ENCODE measurements around the gene OR51V1. TPM values are rescaled to one million over a fixed set of nuclear protein-coding genes. Genes with fewer than 3 reads are reported as not detected.
"Not testable (repeated sequence)": the region's sequence is repeated elsewhere in the genome, so short reads cannot be mapped to it uniquely, and the experiment has no call there.

OR51V1 gene
- total RNA-seq, 2 experiments from 2014 or later, result not detected

- POLR2A ChIA-PET, result no interaction called here
- no peaks in the 10 kb centered on the region for H3K4me1 Mint-ChIP-seq
Measured at GRCh38 chr11:5196731-5197130, 3.8 kb downstream of the OR51V1 start.

GRCh38 chr11:5196067-5196466 lies 4.4 kb downstream of the OR51V1 start:
- H3K4me1 Mint-ChIP-seq, result no peaks in the 10 kb centered on the region
- H3K27ac Mint-ChIP-seq, result no peak overlapping the region
- peaks cover 4% of the 10 kb centered on the region for H3K27me3 Mint-ChIP-seq
- POLR2A ChIA-PET, result no interaction called here
- intact Hi-C loops (cut with DNase I, micrococcal nuclease), result no loop called here
- H3K36me3 Mint-ChIP-seq (ENCODE audit: low read depth), result no peaks in the 10 kb centered on the region
- CTCF ChIA-PET, result no interaction called here
- peaks cover 2% of the 10 kb centered on the region for H3K9me3 Mint-ChIP-seq (ENCODE audit: low read depth)
- ATAC-seq (no peak), DNase-seq (no peak)
- no peak overlapping the region for H3K4me3 Mint-ChIP-seq

More at GRCh38 chr11:5196731-5197130, 3.8 kb downstream of the OR51V1 start:
- H3K27me3 Mint-ChIP-seq, result peaks cover 4% of the 10 kb centered on the region
- no peaks in the 10 kb centered on the region for H3K36me3 Mint-ChIP-seq (ENCODE audit: low read depth)
- H3K4me3 Mint-ChIP-seq, result no peak overlapping the region
- DNase-seq (no peak), ATAC-seq (no peak)
- intact Hi-C loops (cut with DNase I, micrococcal nuclease), result no loop called here
- CTCF ChIA-PET, result interaction anchor here (0.6 kb wide), 1 partner anchor 689 kb away, joined by 3 read pairs; no protein-coding TSS in a partner anchor
- peaks cover 2% of the 10 kb centered on the region for H3K9me3 Mint-ChIP-seq (ENCODE audit: low read depth)
- no peak overlapping the region for H3K27ac Mint-ChIP-seq

- CTCF ChIA-PET, result no interaction called here
- Mint-ChIP-seq H3K9me3 (ENCODE audit: low read depth) (peaks cover 9% of the 10 kb centered on the region), H3K4me3 (no peak overlapping the region), H3K4me1 (no peaks in the 10 kb centered on the region), H3K36me3 (ENCODE audit: low read depth) (no peaks in the 10 kb centered on the region), H3K27me3 (no peaks in the 10 kb centered on the region), H3K27ac (no peak overlapping the region)
- intact Hi-C loops (cut with DNase I, micrococcal nuclease), result no loop called here
- POLR2A ChIA-PET, result no interaction called here
- DNase-seq (no peak), ATAC-seq (no peak)
Measured at GRCh38 chr11:5192738-5193137, 7.7 kb downstream of the OR51V1 start.

- H3K9me3 Mint-ChIP-seq (ENCODE audit: low read depth), result peaks cover 9% of the 10 kb centered on the region
- ChIA-PET POLR2A (no interaction called here), CTCF (no interaction called here)
- H3K27ac Mint-ChIP-seq, result no peak overlapping the region
- DNase-seq, result no peak
- intact Hi-C loops (cut with DNase I, micrococcal nuclease), result no loop called here
- no peak for ATAC-seq
- no peaks in the 10 kb centered on the region for H3K4me1 Mint-ChIP-seq
- no peaks in the 10 kb centered on the region for H3K27me3 Mint-ChIP-seq
- no peak overlapping the region for H3K4me3 Mint-ChIP-seq
- H3K36me3 Mint-ChIP-seq (ENCODE audit: low read depth), result no peaks in the 10 kb centered on the region
Measured at GRCh38 chr11:5188201-5188600, 12.3 kb downstream of the OR51V1 start.

- intact Hi-C loops (cut with DNase I, micrococcal nuclease), result no loop called here
- Mint-ChIP-seq H3K4me3 (no peak overlapping the region), H3K9me3 (ENCODE audit: low read depth) (no peaks in the 10 kb centered on the region), H3K4me1 (no peaks in the 10 kb centered on the region), H3K36me3 (ENCODE audit: low read depth) (no peaks in the 10 kb centered on the region), H3K27ac (no peak overlapping the region), H3K27me3 (no peaks in the 10 kb centered on the region)
- DNase-seq (no peak), ATAC-seq (no peak)
- ChIA-PET POLR2A (no interaction called here), CTCF (no interaction called here)
Measured at GRCh38 chr11:5178046-5178837, 22.2 kb downstream of the OR51V1 start.

- DNase-seq (no peak), ATAC-seq (no peak)
- Mint-ChIP-seq H3K9me3 (ENCODE audit: low read depth) (no peaks in the 10 kb centered on the region), H3K4me1 (no peaks in the 10 kb centered on the region), H3K27me3 (no peaks in the 10 kb centered on the region), H3K27ac (no peak overlapping the region), H3K36me3 (ENCODE audit: low read depth) (no peaks in the 10 kb centered on the region), H3K4me3 (no peak overlapping the region)
- POLR2A ChIA-PET, result no interaction called here
- CTCF ChIA-PET, result no interaction called here
- intact Hi-C loops (cut with DNase I, micrococcal nuclease), result no loop called here
Measured at GRCh38 chr11:5174934-5175333, 25.5 kb downstream of the OR51V1 start.

- intact Hi-C loops (cut with DNase I, micrococcal nuclease), result no loop called here
- ChIA-PET CTCF (interaction anchor here (0.6 kb wide), 1 partner anchor 330 kb away, joined by 3 read pairs; no protein-coding TSS in a partner anchor), POLR2A (no interaction called here)
- no peaks in the 10 kb centered on the region for H3K36me3 Mint-ChIP-seq (ENCODE audit: low read depth)
- no peaks in the 10 kb centered on the region for H3K9me3 Mint-ChIP-seq (ENCODE audit: low read depth)
- no peak overlapping the region for H3K27ac Mint-ChIP-seq
- no peaks in the 10 kb centered on the region for H3K4me1 Mint-ChIP-seq
- no peak for DNase-seq
- no peak overlapping the region for H3K4me3 Mint-ChIP-seq
- no peak for ATAC-seq
- H3K27me3 Mint-ChIP-seq, result no peaks in the 10 kb centered on the region
Measured at GRCh38 chr11:5171856-5172255, 28.6 kb downstream of the OR51V1 start.

- POLR2A ChIA-PET, H3K27ac Mint-ChIP-seq: not testable (repeated sequence)
Measured at GRCh38 chr11:5165898-5166297, 34.6 kb downstream of the OR51V1 start.

GRCh38 chr11:5164807-5165206 lies 35.7 kb downstream of the OR51V1 start:
- CTCF ChIA-PET; H3K27me3 Mint-ChIP-seq; DNase-seq; H3K4me3 Mint-ChIP-seq; intact Hi-C loops (cut with DNase I, micrococcal nuclease); ATAC-seq; POLR2A ChIA-PET; H3K4me1 Mint-ChIP-seq; H3K9me3 Mint-ChIP-seq (ENCODE audit: low read depth); H3K36me3 Mint-ChIP-seq (ENCODE audit: low read depth); H3K27ac Mint-ChIP-seq: not testable (repeated sequence)

More at GRCh38 chr11:5165898-5166297, 34.6 kb downstream of the OR51V1 start:
- H3K4me1 Mint-ChIP-seq; intact Hi-C loops (cut with DNase I, micrococcal nuclease); H3K9me3 Mint-ChIP-seq (ENCODE audit: low read depth); H3K27me3 Mint-ChIP-seq; DNase-seq; H3K4me3 Mint-ChIP-seq; H3K36me3 Mint-ChIP-seq (ENCODE audit: low read depth); CTCF ChIA-PET; ATAC-seq: not testable (repeated sequence)

- DNase-seq; H3K27me3 Mint-ChIP-seq; H3K4me1 Mint-ChIP-seq; intact Hi-C loops (cut with DNase I, micrococcal nuclease); H3K4me3 Mint-ChIP-seq; CTCF ChIA-PET; POLR2A ChIA-PET; H3K36me3 Mint-ChIP-seq (ENCODE audit: low read depth); H3K27ac Mint-ChIP-seq; H3K9me3 Mint-ChIP-seq (ENCODE audit: low read depth); ATAC-seq: not testable (repeated sequence)
Measured at GRCh38 chr11:5161045-5161444, 39.4 kb downstream of the OR51V1 start.

- H3K4me3 Mint-ChIP-seq; CTCF ChIA-PET; H3K36me3 Mint-ChIP-seq (ENCODE audit: low read depth); ATAC-seq; H3K4me1 Mint-ChIP-seq; DNase-seq; H3K9me3 Mint-ChIP-seq (ENCODE audit: low read depth); H3K27ac Mint-ChIP-seq; intact Hi-C loops (cut with DNase I, micrococcal nuclease); POLR2A ChIA-PET; H3K27me3 Mint-ChIP-seq: not testable (repeated sequence)
Measured at GRCh38 chr11:5160217-5160616, 40.3 kb downstream of the OR51V1 start.

- Mint-ChIP-seq H3K4me1 (no peaks in the 10 kb centered on the region), H3K27me3 (peaks cover 5% of the 10 kb centered on the region), H3K27ac (no peak overlapping the region), H3K9me3 (ENCODE audit: low read depth) (peaks cover 3% of the 10 kb centered on the region), H3K36me3 (ENCODE audit: low read depth) (no peaks in the 10 kb centered on the region), H3K4me3 (no peak overlapping the region)
- DNase-seq (no peak), ATAC-seq (no peak)
- intact Hi-C loops (cut with DNase I, micrococcal nuclease), result no loop called here
- ChIA-PET POLR2A (no interaction called here), CTCF (no interaction called here)
Measured at GRCh38 chr11:5159806-5160205, 40.7 kb downstream of the OR51V1 start.

Measured in activated CD4-positive, alpha-beta T cell treated with anti-CD3 and anti-CD28 coated beads for 36 hours (primary cell).